Skeletal muscle satellite cell (primary cell): ENCODE results near the gene IPO11.
"Not testable (repeated sequence)": the region's sequence is repeated elsewhere in the genome, so short reads cannot be mapped to it uniquely, and the experiment has no call there.

Experiments
- H3K27me3 ChIP-seq: 2 replicates; pipeline ENCODE4 v1.7.0; 2013; ENCODE audit warnings: low read length; ENCODE audit not compliant: control insufficient read depth, insufficient read depth
- H3K36me3 ChIP-seq: 2 replicates; pipeline ENCODE4 v1.7.0; 2013; ENCODE audit warnings: mild to moderate bottlenecking, control low read depth, low read length; ENCODE audit not compliant: insufficient read depth
- H3K4me1 ChIP-seq: 2 replicates; pipeline ENCODE4 v1.7.0; 2013; ENCODE audit warnings: low read length; ENCODE audit not compliant: control insufficient read depth, insufficient read depth
- H3K4me2 ChIP-seq: 2 replicates; pipeline ENCODE4 v1.7.0; 2013; ENCODE audit warnings: mild to moderate bottlenecking, low read length
- H3K4me3 ChIP-seq: 2 replicates; pipeline ENCODE4 v1.7.0; 2013; ENCODE audit warnings: low read length
- H3K9ac ChIP-seq: 2 replicates; pipeline ENCODE4 v1.7.0; 2013; ENCODE audit warnings: mild to moderate bottlenecking, low read depth, low read length, moderate library complexity
- H3K9me3 ChIP-seq: replicated peaks from 2 replicates; pipeline ENCODE4 v1.7.0; 2013; ENCODE audit warnings: mild to moderate bottlenecking, control low read depth, low read length

IPO11 gene

GRCh38 chr5:62555930-62556329, 143.4 kb downstream of the IPO11 start:
- no peaks in the 10 kb centered on the region for H3K9me3 ChIP-seq
- H3K27me3 ChIP-seq, result no peaks in the 10 kb centered on the region
- H3K36me3 ChIP-seq, result no peaks in the 10 kb centered on the region
- no peak overlapping the region for H3K9ac ChIP-seq
- H3K4me2 ChIP-seq, result no peak overlapping the region
- H3K4me3 ChIP-seq, result no peak overlapping the region
- no peaks in the 10 kb centered on the region for H3K4me1 ChIP-seq

- H3K4me1 ChIP-seq, result no peaks in the 10 kb centered on the region
- H3K9ac ChIP-seq, result no peak overlapping the region
- H3K4me2 ChIP-seq, result no peak overlapping the region
- no peaks in the 10 kb centered on the region for H3K36me3 ChIP-seq
- H3K27me3 ChIP-seq, result no peaks in the 10 kb centered on the region
- no peak overlapping the region for H3K4me3 ChIP-seq
- H3K9me3 ChIP-seq, result no peaks in the 10 kb centered on the region
Observed at GRCh38 chr5:62558941-62559340, 146.4 kb downstream of the IPO11 start.

- no peaks in the 10 kb centered on the region for H3K27me3 ChIP-seq
- no peak overlapping the region for H3K4me3 ChIP-seq
- no peaks in the 10 kb centered on the region for H3K4me1 ChIP-seq
- no peaks in the 10 kb centered on the region for H3K9me3 ChIP-seq
- H3K4me2 ChIP-seq, result no peak overlapping the region
- no peaks in the 10 kb centered on the region for H3K36me3 ChIP-seq
- no peak overlapping the region for H3K9ac ChIP-seq
Observed at GRCh38 chr5:62560786-62561185, 148.2 kb downstream of the IPO11 start.

GRCh38 chr5:62561896-62562295, 149.3 kb downstream of the IPO11 start:
- Histone ChIP-seq H3K4me1 (no peaks in the 10 kb centered on the region), H3K27me3 (no peaks in the 10 kb centered on the region), H3K9me3 (no peaks in the 10 kb centered on the region), H3K4me3 (no peak overlapping the region), H3K36me3 (no peaks in the 10 kb centered on the region), H3K4me2 (no peak overlapping the region), H3K9ac (no peak overlapping the region)

- no peaks in the 10 kb centered on the region for H3K4me1 ChIP-seq
- no peak overlapping the region for H3K9ac ChIP-seq
- H3K27me3 ChIP-seq, result no peaks in the 10 kb centered on the region
- no peak overlapping the region for H3K4me2 ChIP-seq
- H3K4me3 ChIP-seq, result no peak overlapping the region
- H3K9me3 ChIP-seq, result no peaks in the 10 kb centered on the region
- H3K36me3 ChIP-seq, result no peaks in the 10 kb centered on the region
Observed at GRCh38 chr5:62562867-62563266, 150.3 kb downstream of the IPO11 start.

- no peaks in the 10 kb centered on the region for H3K36me3 ChIP-seq
- no peaks in the 10 kb centered on the region for H3K27me3 ChIP-seq
- no peak overlapping the region for H3K4me3 ChIP-seq
- H3K4me2 ChIP-seq, result no peak overlapping the region
- H3K4me1 ChIP-seq, result no peaks in the 10 kb centered on the region
- no peak overlapping the region for H3K9ac ChIP-seq
- no peaks in the 10 kb centered on the region for H3K9me3 ChIP-seq
Observed at GRCh38 chr5:62564101-62564500, 151.5 kb downstream of the IPO11 start.

- H3K27me3 ChIP-seq, H3K9ac ChIP-seq, H3K36me3 ChIP-seq, H3K4me3 ChIP-seq, H3K4me2 ChIP-seq, H3K4me1 ChIP-seq, H3K9me3 ChIP-seq: not testable (repeated sequence)
Observed at GRCh38 chr5:62565740-62566139, 153.2 kb downstream of the IPO11 start.

GRCh38 chr5:62568143-62568542, 155.6 kb downstream of the IPO11 start:
- H3K36me3 ChIP-seq, result no peaks in the 10 kb centered on the region
- H3K9ac ChIP-seq, result no peak overlapping the region

GRCh38 chr5:62568800-62569432, 156.4 kb downstream of the IPO11 start:
- Histone ChIP-seq H3K4me1 (no peaks in the 10 kb centered on the region), H3K9me3 (no peaks in the 10 kb centered on the region), H3K4me3 (no peak overlapping the region), H3K27me3 (no peaks in the 10 kb centered on the region), H3K36me3 (no peaks in the 10 kb centered on the region), H3K4me2 (no peak overlapping the region), H3K9ac (no peak overlapping the region)

More at GRCh38 chr5:62568143-62568542, 155.6 kb downstream of the IPO11 start:
- Histone ChIP-seq H3K9me3 (no peaks in the 10 kb centered on the region), H3K4me3 (no peak overlapping the region), H3K27me3 (no peaks in the 10 kb centered on the region), H3K4me1 (no peaks in the 10 kb centered on the region), H3K4me2 (no peak overlapping the region)

GRCh38 chr5:62569470-62569869, 156.9 kb downstream of the IPO11 start:
- Histone ChIP-seq H3K4me2 (no peak overlapping the region), H3K4me3 (no peak overlapping the region), H3K4me1 (no peaks in the 10 kb centered on the region), H3K36me3 (no peaks in the 10 kb centered on the region), H3K9me3 (no peaks in the 10 kb centered on the region), H3K9ac (no peak overlapping the region), H3K27me3 (no peaks in the 10 kb centered on the region)

- H3K36me3 ChIP-seq, result no peaks in the 10 kb centered on the region
- no peak overlapping the region for H3K9ac ChIP-seq
- no peak overlapping the region for H3K4me2 ChIP-seq
- no peak overlapping the region for H3K4me3 ChIP-seq
- H3K9me3 ChIP-seq, result no peaks in the 10 kb centered on the region
- H3K27me3 ChIP-seq, result no peaks in the 10 kb centered on the region
- no peaks in the 10 kb centered on the region for H3K4me1 ChIP-seq
Observed at GRCh38 chr5:62572918-62573514, 160.5 kb downstream of the IPO11 start.

- H3K4me2 ChIP-seq, result no peak overlapping the region
- no peaks in the 10 kb centered on the region for H3K9me3 ChIP-seq
- H3K4me1 ChIP-seq, result no peaks in the 10 kb centered on the region
- no peak overlapping the region for H3K9ac ChIP-seq
- no peaks in the 10 kb centered on the region for H3K27me3 ChIP-seq
- H3K36me3 ChIP-seq, result no peaks in the 10 kb centered on the region
- H3K4me3 ChIP-seq, result no peak overlapping the region
Observed at GRCh38 chr5:62574599-62574998, 162.0 kb downstream of the IPO11 start.
